ENCODE results near the gene PTPRN2. TPM values are rescaled to one million over a fixed set of nuclear protein-coding genes. Genes with fewer than 3 reads are reported as not detected.

Gene PTPRN2
- polyA plus RNA-seq, 1 experiment = 0.02 TPM

DNA sequence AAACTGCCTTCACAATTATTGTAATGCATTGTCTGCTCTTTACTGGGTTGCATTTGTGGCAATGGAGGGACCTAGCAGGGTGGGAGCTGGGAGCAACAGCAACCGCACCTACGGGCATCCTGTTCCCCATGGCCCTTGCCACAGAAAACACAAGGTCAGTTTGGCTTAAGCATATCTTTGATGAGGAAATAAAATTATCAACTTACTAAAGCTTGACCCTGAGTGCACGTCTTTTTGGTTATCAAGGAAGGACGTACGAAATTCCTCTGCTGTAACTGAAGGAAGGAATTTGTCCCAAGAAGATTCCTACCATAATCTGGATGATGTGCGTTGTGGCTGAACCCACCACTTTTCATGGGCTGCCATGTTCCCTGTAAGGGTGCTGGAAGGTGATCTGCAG is 19.9 kb upstream of the PTPRN2 start:
- ChIA-PET POLR2A (no interaction called here), CTCF (interaction anchor here (1.5 kb wide), 1 partner anchor 369 kb away, joined by 3 read pairs; no protein-coding TSS in a partner anchor)
- Histone ChIP-seq H3K27me3 (ENCODE audit: control insufficient read depth, insufficient read depth, low read length) (no peaks in the 10 kb centered on the region), H3K4me3 (ENCODE audit: low read depth, low read length) (no peak overlapping the region), H3K9me3 (ENCODE audit: control insufficient read depth, insufficient read depth, low read length) (no peaks in the 10 kb centered on the region), H3K27ac (ENCODE audit: low read depth, low read length) (no peak overlapping the region)
- no peak for DNase-seq (ENCODE audit: low read depth, low spot score)
- TF ChIP-seq, protein P1, sequence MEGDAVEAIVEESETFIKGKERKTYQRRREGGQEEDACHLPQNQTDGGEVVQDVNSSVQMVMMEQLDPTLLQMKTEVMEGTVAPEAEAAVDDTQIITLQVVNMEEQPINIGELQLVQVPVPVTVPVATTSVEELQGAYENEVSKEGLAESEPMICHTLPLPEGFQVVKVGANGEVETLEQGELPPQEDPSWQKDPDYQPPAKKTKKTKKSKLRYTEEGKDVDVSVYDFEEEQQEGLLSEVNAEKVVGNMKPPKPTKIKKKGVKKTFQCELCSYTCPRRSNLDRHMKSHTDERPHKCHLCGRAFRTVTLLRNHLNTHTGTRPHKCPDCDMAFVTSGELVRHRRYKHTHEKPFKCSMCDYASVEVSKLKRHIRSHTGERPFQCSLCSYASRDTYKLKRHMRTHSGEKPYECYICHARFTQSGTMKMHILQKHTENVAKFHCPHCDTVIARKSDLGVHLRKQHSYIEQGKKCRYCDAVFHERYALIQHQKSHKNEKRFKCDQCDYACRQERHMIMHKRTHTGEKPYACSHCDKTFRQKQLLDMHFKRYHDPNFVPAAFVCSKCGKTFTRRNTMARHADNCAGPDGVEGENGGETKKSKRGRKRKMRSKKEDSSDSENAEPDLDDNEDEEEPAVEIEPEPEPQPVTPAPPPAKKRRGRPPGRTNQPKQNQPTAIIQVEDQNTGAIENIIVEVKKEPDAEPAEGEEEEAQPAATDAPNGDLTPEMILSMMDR (IDR thresholded peaks at IDR 0.05; ENCODE audit: low read depth, low read length) = no peak

DNA sequence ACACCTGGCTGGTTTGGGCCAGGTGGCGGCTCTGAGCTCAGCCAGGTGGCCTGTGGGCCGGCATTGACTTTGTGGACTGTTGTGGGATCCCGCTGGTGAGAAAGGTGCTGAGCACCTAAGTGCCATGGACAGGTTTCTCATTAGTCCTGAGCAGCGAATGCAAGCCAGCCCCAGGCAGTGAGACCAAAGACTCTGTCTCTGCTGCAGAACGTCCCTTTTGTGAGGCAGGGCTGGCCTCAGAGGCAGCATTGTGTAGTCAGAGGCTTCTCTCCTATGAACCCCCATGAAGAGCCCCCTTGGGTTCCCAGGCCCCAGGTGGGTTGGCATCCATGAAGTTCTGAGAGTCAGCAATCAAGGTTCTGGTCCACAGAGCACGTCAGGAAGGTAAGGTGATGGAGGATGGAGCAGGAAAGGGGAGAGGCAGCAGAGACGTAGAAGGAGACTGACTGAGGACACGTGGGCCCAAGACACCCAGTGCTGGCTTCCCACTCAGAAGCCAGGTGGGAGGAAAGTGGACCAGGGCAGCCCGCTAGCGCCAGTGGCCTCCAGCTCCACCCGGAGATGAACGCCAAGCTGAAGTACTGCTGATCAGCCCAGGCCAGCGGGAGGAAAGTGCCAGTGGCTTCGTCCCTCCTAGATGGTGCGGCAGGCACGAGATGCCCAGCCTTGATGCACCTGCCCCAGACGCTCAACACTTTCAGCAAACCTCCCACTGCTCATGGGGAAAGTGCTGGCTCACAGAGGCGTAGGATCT is 19.2 kb upstream of the PTPRN2 start:
- Histone ChIP-seq H3K9me3 (ENCODE audit: control insufficient read depth, insufficient read depth, low read length) (no peaks in the 10 kb centered on the region), H3K27ac (ENCODE audit: low read depth, low read length) (no peak overlapping the region), H3K4me3 (ENCODE audit: low read depth, low read length) (no peak overlapping the region), H3K27me3 (ENCODE audit: control insufficient read depth, insufficient read depth, low read length) (no peaks in the 10 kb centered on the region)
- no peak for DNase-seq (ENCODE audit: low read depth, low spot score)
- TF ChIP-seq, protein P1 (IDR thresholded peaks at IDR 0.05; ENCODE audit: low read depth, low read length) = no peak
- ChIA-PET POLR2A (no interaction called here), CTCF (no interaction called here)

DNA sequence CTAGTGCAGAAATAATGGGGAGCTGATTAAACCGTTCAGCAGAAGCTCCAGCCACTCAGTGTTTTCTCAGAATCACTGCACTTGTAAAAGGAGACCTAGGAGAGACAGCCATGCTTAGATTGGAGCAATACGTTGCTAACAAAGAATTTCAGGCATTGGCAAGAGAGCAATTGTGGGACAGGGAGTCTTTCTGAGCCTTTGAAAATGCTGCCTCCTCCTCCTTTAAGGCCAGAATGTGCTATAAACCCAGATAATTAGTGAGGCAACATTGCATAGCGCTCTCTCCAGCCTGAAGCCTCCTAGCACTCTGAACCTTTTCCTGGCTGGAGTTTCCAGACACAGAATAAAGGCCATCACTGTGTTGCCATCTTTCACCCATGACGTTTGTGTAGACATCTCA is 18.5 kb upstream of the PTPRN2 start:
- TF ChIP-seq, protein P1 (IDR thresholded peaks at IDR 0.05; ENCODE audit: low read depth, low read length) = no peak
- H3K9me3 ChIP-seq (ENCODE audit: control insufficient read depth, insufficient read depth, low read length) = no peaks in the 10 kb centered on the region
- no peak overlapping the region for H3K27ac ChIP-seq (ENCODE audit: low read depth, low read length)
- H3K27me3 ChIP-seq (ENCODE audit: control insufficient read depth, insufficient read depth, low read length) = no peaks in the 10 kb centered on the region
- ChIA-PET CTCF (no interaction called here), POLR2A (no interaction called here)
- no peak overlapping the region for H3K4me3 ChIP-seq (ENCODE audit: low read depth, low read length)
- DNase-seq (ENCODE audit: low read depth, low spot score) = no peak

DNA sequence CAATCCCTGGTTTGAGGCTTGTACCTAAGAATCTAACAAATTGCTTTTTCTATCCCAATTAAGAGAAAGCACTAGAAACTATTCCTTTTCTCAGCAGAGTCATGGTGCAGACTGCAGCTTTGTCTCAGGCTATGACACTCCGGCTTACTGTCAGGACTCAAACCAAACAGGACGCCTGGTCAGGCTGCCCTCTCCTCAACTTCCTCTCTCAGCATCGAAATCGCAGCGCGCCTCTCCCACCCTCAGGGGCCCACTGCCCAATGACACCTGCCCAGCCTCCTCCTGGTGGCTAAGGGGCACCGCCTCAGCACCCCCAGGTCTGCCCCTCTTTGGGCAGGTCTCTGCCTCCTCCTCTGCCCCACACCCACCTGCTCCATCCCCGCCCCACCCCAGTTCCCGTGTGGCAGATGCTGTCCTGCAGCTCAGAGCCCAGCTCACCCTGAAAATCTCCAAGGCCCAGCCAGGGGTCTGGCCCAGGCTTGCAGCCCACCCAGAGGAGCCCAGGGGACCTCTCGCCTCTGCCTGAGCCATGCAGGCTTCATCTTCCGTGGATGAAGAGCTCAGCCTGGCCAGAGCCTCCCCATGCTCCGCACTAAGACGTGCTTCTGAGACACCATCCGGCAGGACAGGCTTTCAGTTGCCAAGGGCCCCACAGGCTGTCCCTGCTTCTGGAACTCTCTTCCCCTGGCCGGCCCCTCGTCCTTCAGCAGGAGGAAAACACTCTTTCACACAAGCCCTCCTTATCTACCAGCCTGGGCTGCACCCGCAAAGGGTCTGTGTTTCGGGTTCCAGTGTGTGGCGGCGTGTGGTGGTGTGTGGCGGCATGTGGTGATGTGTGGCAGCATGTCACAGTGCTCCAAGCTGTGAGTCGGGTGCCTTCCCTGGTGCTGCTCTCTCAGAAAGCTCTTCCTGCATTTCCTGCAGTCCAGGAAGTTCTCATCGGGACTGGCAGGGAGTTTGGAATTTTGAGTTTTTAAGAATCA is 16.4 kb upstream of the PTPRN2 start:
- H3K9me3 ChIP-seq (ENCODE audit: control insufficient read depth, insufficient read depth, low read length) = no peaks in the 10 kb centered on the region
- H3K27me3 ChIP-seq (ENCODE audit: control insufficient read depth, insufficient read depth, low read length) = no peaks in the 10 kb centered on the region
- DNase-seq (ENCODE audit: low read depth, low spot score) = no peak
- H3K27ac ChIP-seq (ENCODE audit: low read depth, low read length) = no peak overlapping the region
- H3K4me3 ChIP-seq (ENCODE audit: low read depth, low read length) = no peak overlapping the region
- TF ChIP-seq, protein P1 (IDR thresholded peaks at IDR 0.05; ENCODE audit: low read depth, low read length) = no peak
- ChIA-PET POLR2A (no interaction called here), CTCF (no interaction called here)
